ENCODE data around the gene TBC1D22B. TPM values are rescaled to one million over a fixed set of nuclear protein-coding genes. Genes with fewer than 3 reads are reported as not detected.
A peak's percentile ranks its signal among the peaks of the same experiment; 100 is the strongest.
"Not testable (repeated sequence)": the region's sequence is repeated elsewhere in the genome, so short reads cannot be mapped to it uniquely, and the experiment has no call there.

The TBC1D22B gene
- total and polyA plus RNA-seq, 7 donors = 4.3 to 25.6 (median 9.0) TPM

DNA sequence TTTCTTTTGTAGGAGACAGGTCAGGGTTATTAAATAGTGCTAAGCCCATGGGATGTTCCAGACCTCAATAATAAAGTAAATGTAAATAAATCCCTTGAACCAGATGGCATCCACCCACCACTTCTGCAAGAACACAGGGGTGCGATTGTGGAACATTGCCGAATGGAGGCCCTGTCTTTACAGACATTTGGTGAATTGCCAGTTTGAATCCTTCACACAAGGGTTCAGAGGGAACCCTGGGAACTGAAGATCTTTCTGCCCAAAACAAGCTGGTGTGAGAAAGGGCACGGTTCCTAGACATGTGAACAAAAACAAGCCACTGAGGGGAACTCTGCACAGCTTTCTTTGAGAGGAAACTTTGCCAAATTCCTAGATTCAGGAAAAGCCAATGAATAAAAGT, 66.0 kb downstream of the TBC1D22B start:
- peak overlapping the region; percentile 38 for H3K27ac ChIP-seq
- intact Hi-C loops (cut with DNase I) = loop anchor here (5.0 kb wide), 1 partner anchor 369 kb away; no protein-coding TSS in a partner anchor
- no peak for TF ChIP-seq CTCF (IDR thresholded peaks at IDR 0.05)
- DNase-seq (no peak), ATAC-seq (no peak)
- peaks cover 5% of the 10 kb centered on the region for H3K4me1 ChIP-seq
- 24 to 31% (median 28%) methylated on average over 3 of the region's 3 CpGs for WGBS, 3 donors
- H3K9me3 ChIP-seq = no peaks in the 10 kb centered on the region
- no peaks in the 10 kb centered on the region for H3K27me3 ChIP-seq (ENCODE audit: insufficient read depth in 3 of 3, low read length in 2 of 3)
- no peak overlapping the region for H3K4me3 ChIP-seq
- H3K36me3 ChIP-seq (ENCODE audit: insufficient read depth in 1 of 2, low read depth in 1 of 2) = peaks cover 0 to 55% of the 10 kb centered on the region in 2 donors

DNA sequence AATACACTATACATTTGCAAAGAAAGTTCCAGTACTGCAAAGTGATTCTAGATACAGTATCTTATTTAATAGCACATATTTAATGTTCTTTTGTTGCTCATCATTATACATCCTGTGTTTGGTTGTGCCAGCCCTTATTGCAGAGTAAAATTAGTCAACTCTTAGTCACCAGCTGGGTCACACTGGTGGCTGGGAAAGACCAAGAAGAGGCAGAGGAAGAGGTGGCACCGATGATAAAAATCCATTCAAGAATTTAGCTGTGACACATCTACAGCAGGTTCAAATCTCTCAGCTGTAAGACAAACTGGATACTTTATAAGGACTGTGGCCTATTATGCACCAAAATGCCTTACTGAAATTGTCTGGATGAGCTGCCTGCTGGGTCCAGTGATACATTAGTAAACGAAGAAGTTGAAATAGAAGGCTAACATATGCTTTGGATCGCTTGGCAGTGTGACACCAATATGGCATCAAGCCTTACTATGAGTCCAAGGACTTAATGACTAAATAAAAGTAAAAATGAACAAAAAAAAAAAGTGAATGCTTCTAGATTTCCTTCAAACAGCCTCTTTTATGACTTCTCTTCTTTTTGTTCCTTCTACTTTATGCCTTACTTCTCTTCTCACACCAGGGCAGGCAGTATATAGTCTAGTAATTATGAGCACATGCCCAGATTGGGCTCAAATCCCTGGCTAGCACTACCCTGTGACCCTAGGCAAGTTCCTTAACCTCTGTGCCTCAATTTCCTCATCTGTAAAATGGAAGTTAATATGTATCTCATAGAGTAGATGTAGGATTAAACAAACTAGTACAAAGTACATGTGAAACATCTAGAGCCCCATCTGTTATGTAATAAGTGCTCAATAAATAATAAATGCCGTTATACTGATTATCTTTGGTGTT, 66.8 kb downstream of the TBC1D22B start:
- no peak for DNase-seq
- peak; percentile 29 to 52 (median 43) for ATAC-seq
- 42 to 61% (median 44%) methylated on average over 4 of the region's 4 CpGs for WGBS, 3 donors
- no peak overlapping the region for H3K4me3 ChIP-seq
- intact Hi-C loops (cut with DNase I) = loop anchor here (1.0 to 5.0 kb wide), 2 partner anchors 109 to 368 kb away; partner anchors contain the start of gene CMTR1 (in 1 of the 2)
- peaks cover 0 to 55% of the 10 kb centered on the region in 2 donors for H3K36me3 ChIP-seq (ENCODE audit: insufficient read depth in 1 of 2, low read depth in 1 of 2)
- H3K9me3 ChIP-seq = no peaks in the 10 kb centered on the region
- H3K4me1 ChIP-seq = peaks cover 5% of the 10 kb centered on the region
- H3K27me3 ChIP-seq (ENCODE audit: insufficient read depth in 3 of 3, low read length in 2 of 3) = no peaks in the 10 kb centered on the region
- peak overlapping the region; percentile 38 for H3K27ac ChIP-seq
- TF ChIP-seq CTCF (IDR thresholded peaks at IDR 0.05) = no peak

GRCh38 chr6:37330345-37330744, 72.8 kb downstream of the TBC1D22B start:
- H3K9me3 ChIP-seq; intact Hi-C loops (cut with DNase I); H3K27me3 ChIP-seq (ENCODE audit: insufficient read depth in 3 of 3, low read length in 2 of 3); DNase-seq; ATAC-seq; H3K4me1 ChIP-seq; H3K27ac ChIP-seq; H3K4me3 ChIP-seq: not testable (repeated sequence)
- WGBS, 3 donors = 94 to 95% (median 94%) methylated on average over 10 of the region's 10 CpGs
- H3K36me3 ChIP-seq (ENCODE audit: insufficient read depth in 1 of 2, low read depth in 1 of 2) = peaks cover 0 to 46% of the 10 kb centered on the region in 2 donors

GRCh38 chr6:37331047-37331446, 73.5 kb downstream of the TBC1D22B start:
- Histone ChIP-seq H3K4me3 (no peak overlapping the region), H3K4me1 (no peaks in the 10 kb centered on the region), H3K27me3 (ENCODE audit: insufficient read depth in 3 of 3, low read length in 2 of 3) (no peaks in the 10 kb centered on the region), H3K9me3 (no peaks in the 10 kb centered on the region), H3K27ac (no peak overlapping the region), H3K36me3 (ENCODE audit: insufficient read depth in 1 of 2, low read depth in 1 of 2) (peaks cover 0 to 46% of the 10 kb centered on the region in 2 donors)
- 93 to 95% (median 93%) methylated on average over 13 of the region's 13 CpGs for WGBS, 3 donors
- ATAC-seq (no peak), DNase-seq (no peak)
- no peak for TF ChIP-seq CTCF (IDR thresholded peaks at IDR 0.05)
- intact Hi-C loops (cut with DNase I) = no loop called here

DNA sequence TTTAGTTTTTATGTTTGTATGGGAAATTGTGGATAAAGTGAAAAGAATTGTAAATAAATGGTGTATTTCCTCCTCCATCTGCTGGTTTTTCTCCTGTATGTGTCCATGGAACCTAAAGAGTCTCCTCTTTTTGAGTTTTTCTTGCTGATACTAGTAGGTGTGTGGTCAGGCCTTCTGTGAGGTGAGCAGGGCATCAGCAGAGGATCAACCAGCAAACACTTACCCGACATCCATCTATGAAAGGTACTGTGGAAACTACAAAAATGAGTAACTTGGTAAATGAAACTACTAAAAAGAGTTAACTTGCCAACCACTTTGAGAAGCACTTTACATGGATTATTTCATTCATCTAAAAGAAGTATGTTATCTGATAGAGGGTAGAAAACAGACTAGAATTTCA, 75.3 kb downstream of the TBC1D22B start:
- intact Hi-C loops (cut with DNase I) = no loop called here
- Histone ChIP-seq H3K9me3 (no peaks in the 10 kb centered on the region), H3K36me3 (ENCODE audit: insufficient read depth in 1 of 2, low read depth in 1 of 2) (peaks cover 0 to 46% of the 10 kb centered on the region in 2 donors), H3K27me3 (ENCODE audit: insufficient read depth in 3 of 3, low read length in 2 of 3) (no peaks in the 10 kb centered on the region), H3K4me3 (no peak overlapping the region), H3K27ac (no peak overlapping the region), H3K4me1 (no peaks in the 10 kb centered on the region)
- TF ChIP-seq CTCF (IDR thresholded peaks at IDR 0.05) = no peak
- no peak for DNase-seq
- WGBS, 3 donors = 97% methylated on average over 1 of the region's 1 CpG
- no peak for ATAC-seq

All from psoas muscle (tissue), 8 donors.